H1 (cell line): Measurements from ENCODE around the gene TTC28. TPM values are rescaled to one million over a fixed set of nuclear protein-coding genes. Genes with fewer than 3 reads are reported as not detected.

Source experiments
- POLR2A ChIP-seq, 2 experiments: IDR thresholded peaks; 1 replicate in 1 of 2; 2 replicates in 1 of 2; pipeline ENCODE4 v1.6.1; 2011; ENCODE audit warnings: low read depth in 2 of 2, low read length in 2 of 2, mild to moderate bottlenecking in 2 of 2; ENCODE audit errors: control extremely low read depth in 1 of 2
- SUZ12 ChIP-seq: fragments of 200-600 bp; sonication (generic); IDR thresholded peaks from 2 replicates; pipeline ENCODE4 v1.6.1; 2012; ENCODE audit warnings: mild to moderate bottlenecking, inconsistent platforms, low read length, moderate library complexity, mixed read lengths
- polyA plus RNA-seq, 7 experiments: library from polyadenylated mRNA; depleted of rRNA in 3 of 7; stranded (reverse) in 5 of 7; unstranded in 2 of 7; fragments of >200 nt in 5 of 7; fragments of 200-250 nt in 2 of 7; gene quantifications; 1 replicate in 5 of 7; 2 replicates in 1 of 7; 4 replicates in 1 of 7; pipeline versions ENCODE4 v1.2.1 to v1.2.3, GENCODE V29; 2011 to 2013; ENCODE audit warnings: missing spikeins in 2 of 7, mixed read lengths in 2 of 7
- total RNA-seq: library from RNA; stranded (reverse); fragmentation: NEBNext Ultra II Directional; extraction: Animal tissue kit (Norgen Biotek cat#: 25700); gene quantifications from 2 replicates; pipeline ENCODE4 v1.2.1, GENCODE V29; 2021

The TTC28 gene
- total and polyA plus RNA-seq, 2 of the 8 experiments (the other 6 are each of a cell fraction or from before 2014, with no cell fraction given): 2.6 to 12.6 TPM

DNA sequence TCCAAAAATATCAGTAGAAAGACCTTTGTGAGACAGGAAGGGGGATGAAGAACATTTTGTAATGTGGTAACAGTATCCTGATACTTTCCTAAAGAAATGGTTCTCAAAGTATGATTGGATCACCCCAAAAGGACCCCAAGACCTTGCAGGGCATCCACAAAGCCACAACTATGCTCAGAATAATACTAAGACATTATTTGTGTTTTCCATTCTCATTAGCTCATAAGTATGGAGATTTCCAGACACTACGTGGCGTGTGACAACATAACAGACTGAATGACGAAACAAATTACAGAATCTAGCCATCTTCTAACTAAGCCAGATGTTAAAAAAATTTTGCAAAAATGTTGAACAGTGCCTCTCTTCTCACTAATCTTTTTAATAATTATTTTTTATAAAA lies 37.0 kb upstream of the TTC28 start (continued):
- no peak for TF ChIP-seq SUZ12
- TF ChIP-seq POLR2A (IDR thresholded peaks at IDR 0.05; ENCODE audit: control extremely low read depth in 1 of 2, low read depth in 2 of 2, low read length in 2 of 2): no peak
